HG03280 (cell line): ENCODE results near the gene IL1RAP.
"Not testable (repeated sequence)": the region's sequence is repeated elsewhere in the genome, so short reads cannot be mapped to it uniquely, and the experiment has no call there.

ENCODE experiments used
- ATAC-seq: cut with Tn5 transposase; IDR thresholded peaks from one replicate; pipeline ENCODE4 v1.9.1; 2021; ENCODE audit warnings: mild to moderate bottlenecking, moderate library complexity; ENCODE audit not compliant: unreplicated experiment

The IL1RAP gene, protein sequence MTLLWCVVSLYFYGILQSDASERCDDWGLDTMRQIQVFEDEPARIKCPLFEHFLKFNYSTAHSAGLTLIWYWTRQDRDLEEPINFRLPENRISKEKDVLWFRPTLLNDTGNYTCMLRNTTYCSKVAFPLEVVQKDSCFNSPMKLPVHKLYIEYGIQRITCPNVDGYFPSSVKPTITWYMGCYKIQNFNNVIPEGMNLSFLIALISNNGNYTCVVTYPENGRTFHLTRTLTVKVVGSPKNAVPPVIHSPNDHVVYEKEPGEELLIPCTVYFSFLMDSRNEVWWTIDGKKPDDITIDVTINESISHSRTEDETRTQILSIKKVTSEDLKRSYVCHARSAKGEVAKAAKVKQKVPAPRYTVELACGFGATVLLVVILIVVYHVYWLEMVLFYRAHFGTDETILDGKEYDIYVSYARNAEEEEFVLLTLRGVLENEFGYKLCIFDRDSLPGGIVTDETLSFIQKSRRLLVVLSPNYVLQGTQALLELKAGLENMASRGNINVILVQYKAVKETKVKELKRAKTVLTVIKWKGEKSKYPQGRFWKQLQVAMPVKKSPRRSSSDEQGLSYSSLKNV

DNA sequence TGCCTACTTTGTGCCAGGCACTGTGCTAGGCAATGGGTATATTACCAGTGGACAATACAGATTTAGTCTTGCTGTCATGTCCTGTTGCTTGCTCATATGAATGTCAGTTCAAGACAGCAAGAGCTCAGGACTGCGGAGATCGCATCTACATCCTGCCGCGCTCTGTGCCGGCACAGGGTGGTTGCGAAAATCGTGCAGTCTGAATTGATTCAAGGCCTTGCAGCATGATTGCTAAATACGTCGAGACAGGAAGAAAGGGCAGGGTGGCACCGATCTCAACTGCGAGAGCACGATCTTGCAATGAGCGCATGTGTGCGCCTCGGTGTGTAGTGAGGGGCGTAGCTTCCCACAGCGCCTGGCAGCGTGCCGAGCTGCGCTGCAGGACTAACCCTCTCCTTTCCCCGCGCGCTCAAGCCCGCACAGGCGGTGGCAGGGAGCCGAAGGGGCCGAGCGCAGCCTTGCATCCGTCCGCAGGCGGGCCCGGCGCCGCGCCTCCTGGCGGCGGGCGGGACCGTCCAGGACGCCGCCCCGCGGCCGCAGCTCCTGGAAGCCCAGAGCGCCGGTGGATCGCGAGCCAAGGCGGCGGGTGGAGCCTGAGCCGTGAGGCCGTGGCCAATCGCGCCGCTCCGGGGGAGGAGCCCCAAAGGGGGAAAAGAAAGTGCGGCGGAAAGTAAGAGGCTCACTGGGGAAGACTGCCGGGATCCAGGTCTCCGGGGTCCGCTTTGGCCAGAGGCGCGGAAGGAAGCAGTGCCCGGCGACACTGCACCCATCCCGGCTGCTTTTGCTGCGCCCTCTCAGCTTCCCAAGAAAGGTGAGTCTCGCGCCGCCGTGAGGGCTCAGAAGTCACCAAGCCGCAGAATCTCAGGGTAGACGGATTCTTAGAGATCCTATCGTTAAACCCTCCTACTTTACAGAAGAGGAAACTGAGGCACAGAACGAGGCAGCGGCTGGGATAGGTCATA, at the start of gene IL1RAP:
TSS of gene IL1RAP (plus strand) at position 677 of the 962 bp plus-strand sequence. CDS start 50,205 bp downstream, outside the sequence.
- peak; percentile 99 for ATAC-seq

DNA sequence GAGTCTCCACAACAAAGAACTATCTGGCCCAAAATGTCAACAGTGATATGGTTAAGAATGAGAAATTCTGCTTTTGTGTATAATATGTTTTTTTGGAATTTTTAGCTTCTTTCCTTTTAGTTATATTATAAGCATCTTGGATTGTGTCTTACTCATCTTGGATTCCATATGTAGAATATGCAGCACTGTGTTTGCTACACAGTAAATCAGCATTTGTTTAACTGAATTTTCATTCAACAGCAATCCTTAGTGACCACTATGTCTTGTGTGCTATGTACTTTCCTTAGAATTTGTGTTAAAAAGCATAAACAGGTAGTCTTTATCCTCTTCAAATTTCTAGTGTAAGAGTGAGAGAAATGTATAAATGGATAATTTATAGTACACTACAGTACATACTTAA, 46.0 kb upstream of the IL1RAP start:
- no peak for ATAC-seq

DNA sequence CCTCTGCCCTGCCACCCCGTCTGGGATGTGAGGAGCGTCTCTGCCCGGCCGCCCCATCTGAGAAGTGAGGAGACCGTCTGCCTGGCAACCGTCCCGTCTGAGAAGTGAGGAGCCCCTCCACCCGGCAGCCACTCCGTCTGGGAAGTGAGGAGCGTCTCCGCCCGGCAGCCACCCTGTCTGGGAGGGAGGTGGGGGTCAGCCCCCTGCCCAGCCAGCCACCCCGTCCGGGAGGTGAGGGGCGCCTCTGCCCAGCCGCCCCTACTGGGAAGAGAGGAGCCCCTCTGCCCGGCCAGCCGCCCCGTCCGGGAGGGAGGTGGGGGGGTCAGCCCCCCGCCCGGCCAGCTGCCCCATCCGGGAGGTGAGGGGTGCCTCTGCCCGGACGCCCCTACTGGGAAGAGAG, 40.6 kb upstream of the IL1RAP start:
- not testable (repeated sequence) for ATAC-seq

DNA sequence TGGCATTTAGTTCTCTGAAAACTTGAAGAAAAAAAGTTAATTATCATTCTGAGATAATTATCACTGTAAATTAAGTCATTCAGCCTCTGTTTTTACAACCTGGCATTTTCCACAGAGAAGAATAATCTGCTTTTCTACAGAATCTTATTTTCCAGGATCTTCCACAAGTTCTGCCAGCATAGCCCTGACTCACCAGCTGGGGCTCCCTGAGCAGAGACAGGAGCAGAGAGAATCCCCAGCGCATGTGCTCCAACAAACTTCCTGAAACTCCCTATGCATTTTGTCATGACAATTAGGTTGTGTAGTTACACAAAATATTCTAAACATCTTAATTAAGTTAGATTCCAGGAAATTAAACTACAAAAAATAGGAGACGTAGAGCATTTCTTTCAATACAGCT, 32.1 kb upstream of the IL1RAP start:
- no peak for ATAC-seq

DNA sequence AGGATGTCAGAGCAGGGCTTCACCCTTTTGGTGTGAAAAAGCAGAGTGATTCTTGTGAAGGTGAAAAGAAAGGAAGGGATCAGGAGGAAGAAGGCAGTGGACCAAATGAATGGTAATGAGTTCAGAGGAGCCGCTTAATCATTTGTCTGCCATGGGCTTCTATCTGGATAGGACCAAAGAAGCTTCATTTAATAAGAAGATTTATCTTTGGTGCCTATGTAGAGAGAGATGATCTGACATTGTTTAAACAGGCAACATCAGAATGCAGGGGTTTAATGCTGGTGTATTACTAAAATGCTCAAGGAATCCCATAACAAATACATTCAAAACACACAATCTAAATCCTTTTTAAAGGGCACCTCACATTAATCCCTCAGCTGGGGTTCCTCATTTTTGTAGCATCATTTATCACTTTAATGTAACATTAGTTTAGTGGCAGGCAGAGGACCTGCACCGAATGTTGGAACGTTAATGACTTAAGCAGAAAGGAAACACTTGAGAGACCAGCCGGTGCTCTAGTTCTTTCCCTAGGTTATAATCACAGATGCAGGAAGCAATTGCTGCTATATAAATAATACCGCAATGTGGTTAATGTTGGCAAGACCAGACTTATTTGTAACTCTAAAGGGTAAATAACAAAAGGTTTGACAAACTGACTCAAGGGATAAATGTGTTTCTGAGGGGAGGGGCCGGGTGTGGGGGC, 27.9 kb upstream of the IL1RAP start:
- ATAC-seq: no peak

DNA sequence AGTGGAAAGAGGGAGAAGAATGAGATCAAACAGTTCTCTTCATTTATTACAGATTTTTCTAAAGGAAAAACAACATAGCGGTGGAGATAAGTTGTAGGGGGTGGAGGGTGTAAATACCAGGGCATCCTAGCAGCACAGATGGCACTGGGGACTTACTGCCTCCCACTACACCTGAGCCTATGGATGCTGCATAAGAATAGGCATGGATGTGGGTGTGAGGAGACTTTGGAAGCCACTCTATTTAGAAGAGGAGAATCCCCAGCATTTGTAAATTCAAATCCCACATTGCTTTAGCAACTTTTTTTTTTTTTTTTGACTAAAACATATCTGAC, 27.4 kb upstream of the IL1RAP start:
- no peak for ATAC-seq

DNA sequence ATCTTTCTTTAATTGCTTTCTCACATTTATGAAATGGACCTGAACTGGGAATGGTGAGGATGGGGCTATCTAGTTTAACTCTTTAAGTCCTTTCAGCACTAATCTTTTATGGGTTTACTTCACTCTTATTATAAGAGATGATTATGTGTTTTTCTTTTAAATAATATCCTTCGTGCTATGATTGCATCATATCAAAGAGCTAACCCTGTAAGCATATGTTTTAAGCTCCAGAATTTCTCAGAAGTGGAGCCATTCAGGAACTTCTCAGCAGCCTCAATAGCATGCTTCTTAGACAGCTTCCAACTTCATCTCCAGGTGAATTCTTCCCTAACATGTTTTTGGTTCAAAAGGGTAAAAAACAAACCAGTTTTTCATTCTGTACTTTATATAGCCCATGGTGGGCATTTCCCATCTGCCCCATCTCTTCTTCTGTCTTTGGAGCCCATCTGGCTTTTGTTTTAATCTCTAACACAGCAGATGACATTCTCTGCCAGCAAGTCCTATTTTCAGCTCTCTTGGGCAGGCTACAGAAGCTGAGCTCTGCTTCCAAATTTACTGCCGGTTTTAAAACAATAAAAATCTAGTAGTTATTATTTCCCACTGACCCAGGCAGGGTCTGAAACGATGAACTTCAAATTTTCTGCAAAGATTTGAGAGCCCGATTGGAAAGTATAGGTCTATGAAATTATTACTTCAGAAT, 26.8 kb upstream of the IL1RAP start:
- no peak for ATAC-seq

DNA sequence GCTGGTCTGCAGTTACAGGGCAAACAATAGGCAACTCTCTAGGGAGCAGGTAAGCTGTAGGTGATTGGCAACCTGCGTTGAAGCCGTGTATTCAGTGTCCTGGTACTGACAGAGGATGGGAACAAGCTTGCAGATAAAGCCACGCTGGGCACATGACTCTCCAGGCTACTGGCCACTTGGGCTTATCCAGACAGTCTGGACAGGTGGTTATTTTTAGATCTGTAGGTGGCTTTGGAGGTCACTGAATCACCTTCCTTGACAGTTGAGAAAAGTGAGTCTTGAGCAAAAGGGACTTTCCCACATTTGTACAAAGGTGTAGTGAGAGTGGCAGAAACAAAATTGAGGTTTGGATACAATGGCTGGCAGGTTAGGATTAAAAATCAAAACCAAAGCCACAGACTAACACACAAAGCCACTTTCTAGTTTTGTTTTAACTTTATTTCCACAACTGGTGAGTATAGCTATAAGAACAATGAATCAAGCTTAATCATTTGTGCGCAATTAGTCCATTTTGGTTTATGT, 22.3 kb upstream of the IL1RAP start:
- no peak for ATAC-seq

DNA sequence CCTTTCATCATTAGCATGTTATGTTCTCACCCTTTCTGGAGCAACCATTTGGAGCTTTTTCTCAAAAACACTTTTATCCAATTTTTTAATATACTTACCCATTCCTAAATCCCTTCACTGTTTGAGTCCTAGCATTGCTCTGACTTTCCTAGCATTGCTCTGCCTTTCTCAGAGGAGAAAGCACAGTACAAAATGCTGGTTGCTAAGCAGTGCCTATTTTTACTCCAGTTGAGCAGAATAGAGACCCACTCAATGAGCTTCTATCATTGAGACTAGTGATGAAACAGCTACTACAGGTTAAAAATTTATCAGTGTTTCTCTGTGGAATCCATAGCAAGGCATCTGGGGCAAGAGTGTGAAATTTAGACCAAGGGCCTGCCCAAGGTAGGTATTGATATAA, 21.8 kb upstream of the IL1RAP start:
- no peak for ATAC-seq

DNA sequence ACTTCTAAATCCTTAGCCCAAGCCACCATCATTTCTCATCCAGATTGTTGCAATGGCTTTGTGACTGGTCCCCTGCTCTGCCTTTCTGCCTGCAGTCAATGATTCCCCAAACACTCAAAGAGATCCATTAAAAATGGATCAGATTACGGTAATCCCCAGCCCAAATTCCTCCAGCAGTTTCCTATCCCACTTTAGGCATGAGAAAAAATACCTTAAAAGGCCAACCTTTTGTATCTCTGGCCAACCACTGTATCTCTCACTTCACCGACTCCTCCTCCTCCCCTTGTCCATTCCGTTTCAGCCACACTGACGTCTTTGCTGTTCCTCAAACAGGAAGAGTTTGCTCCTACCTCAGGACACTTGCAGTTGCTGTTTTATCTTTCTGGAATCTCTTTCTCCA, 20.9 kb upstream of the IL1RAP start:
- ATAC-seq: no peak

DNA sequence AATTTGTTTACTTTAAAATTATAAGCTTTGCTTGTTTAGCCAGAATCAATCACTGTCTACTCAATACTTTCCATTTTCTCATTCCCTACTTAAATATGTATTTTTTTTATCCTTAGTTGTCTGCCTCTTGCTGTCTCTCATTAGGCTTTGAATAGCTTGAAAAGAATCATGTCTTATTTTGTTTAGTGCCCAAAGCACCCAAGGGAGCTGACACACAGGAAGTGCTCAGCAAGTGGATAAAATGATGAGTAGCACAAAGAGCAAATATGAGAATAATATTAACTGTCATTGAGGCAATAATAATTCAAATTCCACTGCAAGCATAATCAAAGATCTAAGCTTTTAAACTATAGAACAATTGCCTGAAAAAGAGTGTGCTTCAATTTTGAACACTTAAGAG, 19.0 kb upstream of the IL1RAP start:
- ATAC-seq: no peak

DNA sequence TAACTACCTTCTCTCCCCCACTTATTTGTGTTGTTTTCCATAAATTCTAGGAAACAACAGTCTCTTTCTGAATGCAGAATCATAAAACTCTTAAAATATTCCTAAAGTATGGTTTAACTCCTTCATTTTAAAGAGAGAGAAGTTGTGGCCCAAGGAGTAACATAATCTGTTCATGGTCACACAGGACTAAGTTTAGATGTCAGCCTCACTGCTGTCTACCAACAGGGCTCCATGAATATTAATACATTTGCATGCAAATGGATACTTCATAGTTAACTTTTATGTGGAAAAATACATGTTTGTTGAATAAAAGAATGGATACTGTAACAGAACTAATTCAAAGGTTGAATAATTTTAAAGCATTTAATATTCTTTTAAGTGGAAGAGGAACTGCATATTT, 18.5 kb upstream of the IL1RAP start:
- ATAC-seq: no peak

DNA sequence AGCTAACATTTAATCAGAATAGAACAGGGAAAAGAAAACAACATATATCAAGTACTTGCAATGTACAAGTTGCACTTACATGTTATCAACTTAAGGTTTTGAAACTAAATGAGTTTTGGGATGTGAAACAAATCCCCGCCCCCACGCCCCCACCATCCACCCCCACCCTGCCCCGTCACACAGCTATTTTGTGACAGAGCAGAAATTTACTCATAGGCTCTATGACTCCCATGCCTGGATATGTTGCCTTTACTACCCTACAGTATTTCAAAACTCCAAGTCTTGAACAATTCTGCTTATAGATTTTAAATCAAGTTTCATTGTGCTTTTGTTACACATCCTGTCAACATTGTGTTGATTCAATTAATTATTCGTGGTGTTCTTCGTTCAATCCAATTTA, 18.1 kb upstream of the IL1RAP start:
- no peak for ATAC-seq

DNA sequence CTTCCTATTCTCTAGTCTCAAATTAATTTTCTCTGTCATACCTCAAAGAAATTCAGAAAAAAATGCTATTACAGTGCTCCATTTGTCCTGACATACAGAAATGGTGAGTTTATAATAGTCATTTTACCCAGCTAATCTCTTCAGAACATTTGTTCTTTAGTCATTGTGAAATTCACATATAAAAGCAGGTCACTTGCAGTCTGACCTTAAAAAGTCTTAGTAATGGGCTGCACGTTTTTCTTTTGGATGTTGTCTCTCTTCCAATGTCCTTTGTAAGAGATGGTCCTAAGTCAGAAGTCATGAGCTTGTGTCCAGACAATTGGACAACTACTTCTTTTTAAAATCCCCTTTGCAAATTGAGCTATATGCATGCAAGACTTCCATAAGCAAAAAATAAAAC, 17.0 kb upstream of the IL1RAP start:
- no peak for ATAC-seq

DNA sequence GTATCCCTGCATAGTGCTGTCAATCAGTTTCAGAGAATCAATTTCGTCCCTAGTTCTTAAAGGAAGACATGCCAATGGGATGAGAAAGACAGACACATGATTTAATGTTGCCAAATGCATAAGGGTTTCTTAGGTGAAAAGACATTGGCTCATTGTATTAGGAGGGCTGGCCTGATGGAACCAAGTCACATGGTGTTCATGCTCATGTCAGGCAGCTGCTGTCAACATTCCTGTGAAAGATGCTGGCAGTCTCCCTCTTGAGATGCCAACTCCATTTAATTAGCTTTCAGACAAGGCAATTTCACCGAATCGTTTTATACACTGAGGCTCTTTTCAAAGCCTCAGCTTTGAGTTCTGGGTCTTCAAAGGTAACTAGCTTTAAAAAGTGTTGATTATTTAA, 16.1 kb upstream of the IL1RAP start:
- no peak for ATAC-seq

DNA sequence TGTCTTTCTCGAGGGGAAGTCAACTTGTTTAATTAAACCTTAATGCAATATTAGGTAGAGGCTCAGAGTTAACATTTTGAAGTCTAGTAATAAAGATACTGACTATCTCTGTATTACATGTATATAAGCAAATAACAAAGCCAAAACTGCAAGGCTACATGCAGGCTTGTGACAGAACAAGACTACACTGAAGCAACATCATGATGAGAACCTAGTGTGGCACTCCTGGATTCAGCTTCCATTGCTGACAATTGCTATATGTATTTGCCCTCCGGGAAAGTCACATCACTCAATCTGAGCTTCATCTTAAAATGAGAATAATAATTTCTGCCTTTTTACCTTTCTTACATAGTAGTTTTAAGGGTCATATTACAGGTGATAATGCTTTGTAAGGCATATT, 15.6 kb upstream of the IL1RAP start:
- ATAC-seq: no peak

DNA sequence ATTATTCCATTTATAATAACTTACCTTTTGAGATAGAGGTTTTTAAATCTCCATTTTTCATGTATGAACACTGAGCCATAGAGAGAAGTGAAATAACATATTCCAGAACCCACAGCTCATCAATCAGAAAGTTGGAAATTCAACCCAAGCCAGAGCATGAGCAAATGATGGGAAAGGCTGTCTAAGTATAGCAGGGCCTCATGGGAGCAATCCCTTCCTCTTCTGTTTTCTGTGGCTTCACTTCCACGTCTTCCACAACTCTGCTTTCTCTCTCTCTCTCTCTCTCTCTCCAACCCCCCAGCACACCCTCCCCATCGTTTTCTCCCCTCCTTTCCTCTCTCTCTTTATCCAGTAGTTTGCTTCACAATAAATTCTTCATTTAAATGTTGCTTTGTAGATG, 14.8 kb upstream of the IL1RAP start:
- ATAC-seq: no peak

DNA sequence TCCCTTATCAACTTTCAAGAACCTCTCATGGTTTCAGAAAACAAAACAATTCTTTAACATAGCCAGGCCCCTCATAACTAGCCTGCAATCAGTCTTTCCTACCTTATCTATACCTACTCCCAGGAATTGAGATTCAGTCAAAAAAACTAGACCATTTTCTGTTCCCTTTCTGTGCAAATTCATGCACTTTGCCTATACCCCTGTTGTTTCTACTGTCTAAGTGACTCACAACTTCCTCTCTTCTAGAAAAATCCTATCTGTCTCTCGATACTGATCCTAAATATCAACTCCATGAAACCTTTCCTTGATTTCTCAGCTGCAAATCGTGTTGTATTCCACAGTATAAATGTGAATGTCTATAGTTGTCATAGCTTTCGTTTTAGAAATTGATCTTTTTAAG, 10.9 kb upstream of the IL1RAP start:
- ATAC-seq: no peak

DNA sequence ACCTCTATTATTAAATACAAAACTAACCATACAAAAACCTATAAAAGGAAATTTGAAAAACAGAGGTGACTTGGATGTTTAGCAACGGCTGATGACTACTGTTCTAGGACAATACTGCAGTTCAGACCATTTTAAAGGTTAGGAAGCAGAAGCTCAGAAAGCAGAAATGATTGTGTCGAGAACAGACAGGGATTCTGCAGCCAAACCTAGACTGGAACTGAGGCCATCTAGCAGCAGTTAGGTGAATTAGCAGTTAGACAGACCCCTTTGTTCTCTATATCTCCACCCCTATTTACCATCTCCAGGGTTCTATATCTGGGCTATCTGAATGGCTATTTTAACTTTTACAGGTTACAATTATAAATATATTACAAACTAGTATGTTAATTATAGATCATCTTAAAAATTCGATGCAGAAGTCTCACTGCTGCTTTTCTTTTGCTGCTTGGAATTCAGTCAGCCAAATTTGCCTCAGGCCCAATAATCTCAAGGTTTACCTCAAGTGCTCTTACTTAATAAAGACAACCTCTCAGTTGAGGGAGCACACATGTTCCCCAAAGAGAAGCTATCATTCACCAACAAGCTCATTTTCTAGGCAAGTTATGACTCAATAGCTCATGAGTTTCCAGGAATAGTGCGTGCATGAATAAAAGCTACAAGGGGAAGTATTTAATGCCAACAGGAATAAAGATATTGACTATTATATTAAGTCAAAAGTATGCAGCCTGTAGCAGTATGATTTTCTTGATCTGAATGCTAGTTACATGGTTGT, 9.3 kb upstream of the IL1RAP start:
- no peak for ATAC-seq
